Measurements from ENCODE around the gene ANKS1B.
"Not testable (repeated sequence)": the region's sequence is repeated elsewhere in the genome, so short reads cannot be mapped to it uniquely, and the experiment has no call there.

The ANKS1B gene

DNA sequence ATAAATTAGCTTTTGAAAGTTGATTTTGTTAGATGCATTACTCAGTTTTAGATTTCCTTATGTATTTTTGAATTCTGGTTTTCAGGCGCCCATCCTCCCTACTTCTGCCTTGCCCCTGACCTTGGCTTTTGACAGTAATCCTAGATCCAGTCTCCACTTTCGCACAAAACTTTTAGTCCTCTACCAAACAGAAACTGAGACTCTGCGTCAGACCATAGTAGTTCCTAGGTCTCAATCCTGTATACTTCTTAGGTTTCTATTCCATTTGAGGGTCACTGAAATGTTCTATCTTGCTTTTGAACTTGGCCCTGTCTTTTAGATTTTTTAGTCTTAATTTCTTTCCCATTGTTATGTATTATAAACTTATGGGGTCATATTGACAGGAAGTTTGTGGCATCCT lies 645.1 kb downstream of the ANKS1B start:
- DNase-seq: no peak

DNA sequence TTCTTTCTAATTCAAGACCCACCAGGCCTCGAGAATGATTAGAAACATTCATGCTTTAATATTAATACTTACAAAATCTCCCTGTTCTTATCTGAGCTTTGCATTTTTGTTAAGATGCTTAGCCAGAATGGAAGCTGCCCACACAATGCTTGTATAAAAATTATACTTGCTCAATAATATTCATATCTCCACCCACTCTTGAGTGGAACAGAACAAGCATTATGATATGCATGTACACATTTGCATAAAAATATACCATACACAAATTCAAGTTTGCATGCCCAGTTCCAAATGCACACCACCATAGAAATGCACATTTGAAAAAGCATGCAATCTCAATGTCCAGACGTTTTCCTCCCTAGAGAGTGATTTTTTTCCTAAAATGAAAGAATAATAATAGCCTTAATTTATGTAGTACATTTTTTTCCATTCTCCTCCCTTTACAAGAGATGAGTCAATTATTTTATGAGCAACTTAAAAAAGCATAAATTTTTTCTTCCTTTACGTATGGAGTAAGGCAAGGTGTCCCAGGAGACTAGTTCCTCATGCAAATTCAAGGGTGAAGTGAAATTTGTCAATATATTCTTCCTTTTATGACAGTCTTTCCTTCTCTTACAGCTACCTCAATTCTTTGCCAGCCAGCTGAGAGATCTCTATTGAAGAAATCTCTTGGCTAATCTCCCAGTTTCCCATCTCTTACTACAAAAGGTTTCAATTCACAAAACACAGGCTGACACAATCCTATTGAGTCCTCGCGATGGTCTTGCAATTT lies 650.3 kb downstream of the ANKS1B start:
- DNase-seq: no peak

DNA sequence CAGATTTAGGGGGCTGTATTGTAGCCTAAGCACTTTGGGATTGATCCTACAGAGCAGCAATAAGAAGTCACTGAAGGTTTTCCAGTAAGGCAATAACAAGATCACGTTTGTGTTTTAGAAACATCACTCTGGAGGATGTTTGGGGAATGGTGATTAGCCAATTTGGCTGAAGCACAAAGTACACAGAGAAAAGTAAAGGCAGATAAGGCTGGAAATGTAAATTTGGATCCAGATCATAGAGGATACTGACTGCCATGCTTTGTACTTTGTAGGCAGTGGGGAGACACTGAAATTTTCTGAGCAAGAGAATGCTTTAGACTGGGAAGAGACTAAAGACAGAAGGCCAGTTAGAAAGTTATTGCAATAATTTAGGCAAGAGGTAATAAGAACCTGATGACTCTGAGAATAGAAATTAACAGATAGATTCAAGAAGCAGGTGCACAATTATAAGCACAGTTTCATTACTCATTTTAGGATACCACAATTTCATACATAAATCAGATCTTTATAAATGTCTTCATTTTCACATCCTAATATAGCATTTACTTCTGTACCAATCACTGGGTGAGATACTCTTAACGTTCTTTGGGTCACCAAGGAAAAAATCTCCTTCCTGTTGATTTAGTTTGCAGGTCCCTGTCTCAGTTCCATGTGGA lies 651.7 kb downstream of the ANKS1B start:
- DNase-seq: no peak

DNA sequence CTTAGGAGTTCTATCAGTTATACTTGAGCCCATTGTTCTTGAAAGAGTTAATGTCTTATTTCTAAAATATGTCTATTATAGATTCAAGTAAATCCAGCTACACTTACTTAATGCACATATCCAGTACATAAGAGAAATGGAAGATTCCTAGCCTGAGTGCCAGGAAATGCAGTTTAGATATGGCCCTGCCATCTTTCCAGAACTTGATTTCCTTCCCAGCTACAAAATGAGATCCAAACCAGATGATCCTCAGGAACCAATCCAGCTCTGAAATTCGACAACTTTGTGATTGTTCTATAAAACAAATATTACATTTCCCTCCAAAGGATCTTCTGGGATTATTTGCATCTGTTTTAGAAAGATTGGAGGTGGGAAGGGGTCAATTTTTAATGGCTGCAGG lies 654.5 kb downstream of the ANKS1B start:
- no peak for DNase-seq

DNA sequence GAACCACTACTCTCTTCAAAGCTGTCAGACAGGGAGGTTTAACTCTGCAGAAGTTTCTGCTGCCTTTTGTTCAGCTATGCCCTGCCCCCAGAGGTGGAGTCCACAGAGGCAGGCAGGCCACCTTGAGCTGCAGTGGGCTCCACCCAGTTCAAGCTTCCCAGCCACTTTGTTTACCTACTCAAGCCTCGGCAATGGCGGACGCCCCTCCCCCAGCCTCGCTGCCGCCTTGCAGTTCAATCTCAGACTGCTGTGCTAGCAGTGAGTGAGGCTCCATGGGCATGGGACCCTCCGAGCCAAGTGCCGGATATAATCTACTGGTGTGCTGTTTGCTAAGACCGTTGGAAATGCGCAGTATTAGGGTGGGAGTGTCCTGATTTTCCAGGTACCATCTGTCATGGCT lies 663.5 kb downstream of the ANKS1B start:
- DNase-seq: not testable (repeated sequence)

DNA sequence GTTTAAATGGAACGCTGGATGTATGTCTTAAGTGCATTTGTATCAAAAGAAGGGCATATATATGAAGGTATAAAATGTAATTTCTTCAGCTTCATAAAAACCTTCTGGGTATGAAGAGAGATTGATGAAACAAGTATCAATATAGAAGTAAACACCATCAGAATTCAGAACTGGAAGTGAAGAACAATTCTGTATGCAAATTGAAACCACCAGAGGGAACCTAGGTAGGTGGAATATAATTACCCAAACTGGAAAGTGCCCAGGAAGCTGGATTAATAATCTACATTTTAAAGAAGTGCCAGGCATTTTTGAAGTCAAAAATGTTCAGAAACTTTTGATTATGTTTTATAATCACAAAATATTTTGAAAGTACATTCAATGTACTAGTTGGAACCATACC lies 673.4 kb downstream of the ANKS1B start:
- no peak for DNase-seq

DNA sequence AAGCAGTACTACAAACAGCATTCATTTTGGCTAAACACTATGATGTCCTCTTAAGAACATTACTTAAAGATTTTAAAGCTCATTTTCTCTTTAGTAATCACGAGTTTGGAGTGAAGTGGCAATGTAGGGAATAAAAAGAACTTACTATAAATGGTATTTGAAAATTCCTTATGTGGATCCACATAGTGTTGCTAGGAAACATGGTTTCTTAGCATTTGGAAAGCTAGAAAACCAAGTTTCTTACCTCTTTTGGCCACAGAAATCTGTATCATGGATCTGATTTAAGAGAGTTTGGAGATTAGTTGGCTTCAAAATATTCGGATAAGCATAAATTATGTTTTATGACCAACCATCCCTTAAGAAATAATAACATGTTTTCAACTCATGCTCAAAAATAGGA lies 674.9 kb downstream of the ANKS1B start:
- no peak for DNase-seq

DNA sequence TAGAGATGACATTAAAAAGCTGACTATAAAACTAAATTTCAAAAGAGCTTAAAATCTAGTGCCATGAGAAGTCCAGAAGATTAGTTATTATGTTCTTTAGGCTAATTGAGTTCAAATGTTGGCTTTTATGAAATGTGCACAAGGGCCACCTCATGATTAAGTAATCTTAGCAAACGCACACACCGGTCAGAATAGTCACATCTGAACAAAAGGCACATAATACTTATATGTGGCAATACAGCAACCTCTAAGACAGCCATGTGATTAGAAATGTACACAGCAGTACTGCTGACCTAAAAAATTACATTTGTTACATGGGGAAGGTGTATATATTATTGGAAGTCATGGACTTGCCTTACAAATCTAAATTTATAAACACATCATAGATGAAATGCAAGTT lies 681.9 kb downstream of the ANKS1B start:
- no peak for DNase-seq

DNA sequence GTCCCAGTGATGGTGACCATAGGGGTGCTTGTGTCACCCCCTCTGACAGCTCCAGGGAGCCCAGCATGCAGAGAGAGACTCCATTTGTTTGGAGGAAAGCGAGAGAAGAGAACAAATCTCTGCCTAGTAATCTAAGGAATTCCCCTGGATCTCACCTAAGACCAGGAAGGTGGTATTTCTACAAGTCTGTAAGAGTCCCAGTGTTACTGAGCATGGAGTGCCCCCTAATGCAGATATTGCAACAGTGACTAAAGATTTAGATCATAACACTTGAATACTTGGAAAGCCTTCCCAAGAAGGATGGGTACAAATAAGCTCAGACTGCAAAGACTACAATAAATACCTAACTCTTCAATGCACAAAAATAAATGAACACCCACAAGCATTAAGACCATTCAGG lies 697.6 kb downstream of the ANKS1B start:
- DNase-seq: no peak

DNA sequence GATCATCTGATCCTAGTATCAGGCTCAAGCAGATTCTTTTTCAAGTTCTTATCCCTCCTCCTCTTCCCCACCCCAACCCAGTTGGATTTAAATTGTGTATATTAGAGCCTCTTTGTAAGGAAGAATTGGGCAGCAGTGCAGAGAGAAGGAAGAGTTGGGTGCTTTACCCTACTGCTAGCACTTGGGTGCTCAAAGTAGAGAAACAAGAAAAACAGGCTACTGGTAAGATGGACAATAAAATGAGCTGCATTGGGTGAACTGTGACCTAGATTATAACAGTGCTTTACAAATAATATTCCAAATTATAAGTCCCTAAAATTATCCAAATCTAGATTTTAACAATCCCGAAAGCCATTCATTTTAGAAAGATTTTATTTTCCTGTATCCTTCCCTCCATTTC lies 700.6 kb downstream of the ANKS1B start:
- no peak for DNase-seq

DNA sequence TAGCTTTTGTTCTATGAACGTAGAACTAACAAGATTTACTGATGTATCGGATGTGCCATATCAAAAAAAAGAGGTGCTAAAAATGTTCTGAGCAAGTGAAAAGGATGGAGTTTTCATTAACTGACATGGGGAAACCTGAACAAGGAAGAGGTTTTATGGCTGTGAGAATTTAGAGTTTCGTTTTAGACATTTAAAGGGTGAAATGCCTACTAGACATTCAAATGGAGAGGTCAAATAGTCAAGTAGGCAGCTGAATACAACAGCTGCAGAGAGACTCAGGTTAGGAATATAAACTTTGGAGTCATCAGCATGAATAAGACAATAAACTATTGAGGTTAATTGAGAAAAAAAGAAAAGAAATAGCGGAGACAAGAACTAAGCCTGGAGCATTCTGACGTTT lies 702.1 kb downstream of the ANKS1B start:
- no peak for DNase-seq

DNA sequence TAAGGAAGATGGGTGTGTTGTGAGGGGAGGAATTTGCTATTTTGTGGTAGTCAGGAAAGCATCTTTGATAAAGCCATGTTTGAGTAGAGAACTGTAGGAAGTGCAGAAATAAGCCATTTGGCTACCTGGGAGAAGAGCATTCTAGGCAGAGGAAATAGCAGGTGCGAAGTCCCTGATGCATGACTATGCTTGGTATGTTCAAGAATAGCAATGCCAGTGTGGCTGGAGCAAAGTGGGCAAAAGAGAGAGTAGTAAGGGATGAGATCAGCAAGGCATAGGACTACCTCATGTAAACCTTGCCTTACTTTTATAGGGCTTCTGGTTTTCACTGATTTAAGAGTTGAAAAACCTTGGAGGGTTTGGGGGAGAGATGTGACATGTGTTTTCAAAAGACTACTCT lies 702.6 kb downstream of the ANKS1B start:
- DNase-seq: no peak

DNA sequence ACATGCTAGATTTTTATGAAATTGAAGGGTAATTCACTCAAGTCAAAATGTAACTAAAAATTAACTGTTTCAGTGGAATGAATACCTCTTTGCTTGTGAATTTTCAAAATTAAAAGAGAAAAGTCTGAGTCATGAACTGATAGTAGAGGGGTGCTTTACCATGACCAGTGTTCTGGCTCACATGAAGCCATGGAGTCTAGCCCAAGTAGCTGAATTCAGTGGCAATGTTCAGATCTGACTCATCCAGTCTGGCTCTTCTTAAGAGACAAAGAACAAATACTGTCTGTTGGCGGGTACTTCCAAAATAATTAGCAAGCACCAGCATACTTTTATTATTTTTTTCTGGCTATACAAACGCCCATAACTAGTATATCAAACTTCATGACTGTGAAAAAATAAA lies 703.5 kb downstream of the ANKS1B start:
- DNase-seq: no peak

DNA sequence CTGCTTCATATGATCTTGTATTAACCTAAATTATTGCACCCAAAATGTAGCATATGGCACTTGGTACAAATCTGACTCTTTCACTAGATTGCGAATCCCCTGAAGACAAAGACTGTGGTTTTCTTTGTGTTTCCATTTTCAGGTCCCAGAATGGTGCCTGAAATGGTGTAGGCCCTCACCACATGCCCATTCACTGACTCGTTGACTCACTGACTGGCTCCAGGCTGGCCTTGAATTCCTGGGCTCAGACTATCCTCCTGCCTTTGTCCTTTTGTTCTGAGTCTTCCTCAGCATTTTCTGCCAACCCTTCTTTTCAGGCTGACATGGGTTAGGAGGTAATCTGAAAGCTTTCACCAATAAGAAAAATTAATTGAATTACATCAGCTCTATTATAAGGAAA lies 705.8 kb downstream of the ANKS1B start:
- no peak for DNase-seq

DNA sequence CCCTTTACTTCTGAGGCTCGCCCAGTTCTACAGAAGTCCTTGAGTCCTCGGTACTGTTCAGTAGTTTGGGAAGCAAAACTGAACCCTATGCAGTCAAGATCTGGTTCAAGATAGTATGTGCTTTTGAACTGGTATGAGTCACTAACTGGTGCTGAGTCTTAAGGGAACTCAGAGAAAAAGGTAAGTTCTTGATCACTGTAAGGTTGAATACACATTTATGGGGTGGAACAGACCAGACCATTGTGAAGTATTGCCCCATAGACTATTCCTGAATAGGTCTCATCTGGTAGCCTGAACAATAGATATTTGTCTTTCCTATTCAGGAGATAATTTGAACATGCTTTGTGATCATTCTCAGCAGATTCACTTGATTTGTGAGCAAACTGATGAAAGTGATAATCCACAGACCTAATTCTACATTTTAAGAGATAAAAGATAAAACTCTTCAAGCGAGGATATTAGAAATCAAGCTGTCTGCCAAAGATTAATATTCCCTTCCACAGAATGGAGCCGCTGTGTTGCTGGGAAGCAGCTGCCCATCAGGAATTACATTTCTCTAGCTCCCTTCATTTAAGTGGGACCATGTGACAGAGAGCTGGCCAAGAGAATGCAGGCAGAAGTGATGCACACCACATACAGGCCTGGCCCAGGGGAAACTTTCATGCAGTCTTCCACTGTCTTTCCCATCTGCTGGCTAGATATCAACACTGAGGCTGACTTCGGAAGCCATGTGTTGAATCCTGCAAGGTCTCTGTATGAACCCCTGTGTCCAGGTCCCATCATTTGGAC lies 707.0 kb downstream of the ANKS1B start:
- no peak for DNase-seq

DNA sequence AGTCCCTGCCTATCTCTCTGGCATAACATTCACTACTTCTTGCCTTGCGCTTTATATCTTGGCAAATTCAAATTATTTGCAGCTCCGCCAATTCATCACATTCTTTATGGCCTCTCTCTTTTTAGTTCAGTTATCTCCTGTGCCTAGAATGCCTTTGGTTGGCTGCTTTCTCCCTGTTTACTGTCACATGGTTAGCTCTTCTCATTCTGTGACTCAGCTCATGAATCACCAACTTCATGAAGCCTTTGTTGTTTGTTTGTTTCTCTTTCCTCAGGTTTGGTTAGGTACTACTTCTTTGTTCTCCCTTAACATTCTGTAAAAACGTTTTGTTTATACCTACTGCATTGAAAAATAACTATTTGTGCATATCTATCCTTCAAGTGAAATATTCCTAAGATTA lies 713.7 kb downstream of the ANKS1B start:
- DNase-seq: no peak

DNA sequence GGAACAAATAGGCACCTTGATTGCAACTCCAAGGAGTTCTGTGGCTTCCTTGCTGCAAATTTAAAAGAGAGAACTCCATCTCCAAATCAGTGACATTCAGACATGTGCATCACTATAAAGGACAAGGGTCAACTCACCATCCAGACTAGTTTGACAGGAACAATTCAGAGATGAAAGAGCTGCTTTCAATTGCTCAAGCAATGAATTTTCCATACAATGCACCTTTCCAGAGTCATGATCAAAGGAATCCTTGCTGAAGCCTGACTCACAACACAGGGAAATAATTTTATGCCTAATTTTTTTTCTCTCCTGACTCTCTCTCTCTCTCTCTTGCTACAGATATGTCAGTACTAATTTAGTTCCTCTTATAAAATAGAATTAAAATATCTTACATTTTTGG lies 717.7 kb downstream of the ANKS1B start:
- no peak for DNase-seq

DNA sequence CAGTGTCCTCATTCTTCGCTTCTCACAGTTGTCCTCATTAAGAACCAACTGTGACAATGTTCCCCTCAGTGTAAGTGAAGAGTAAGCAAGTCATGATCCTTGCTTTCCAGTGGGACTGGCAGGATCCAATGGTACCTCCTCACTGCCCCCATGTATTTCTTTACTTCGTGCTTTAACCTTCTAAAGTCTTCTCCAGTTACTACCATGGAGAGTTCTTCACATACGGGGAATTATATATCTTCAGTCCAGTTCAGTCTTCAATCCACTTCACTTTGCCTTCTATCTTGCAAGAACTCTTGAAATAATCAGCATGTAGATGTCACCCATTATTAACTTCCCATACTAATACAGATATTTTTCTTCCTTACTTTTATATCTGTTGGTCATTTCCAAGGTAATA lies 719.1 kb downstream of the ANKS1B start:
- DNase-seq: no peak

DNA sequence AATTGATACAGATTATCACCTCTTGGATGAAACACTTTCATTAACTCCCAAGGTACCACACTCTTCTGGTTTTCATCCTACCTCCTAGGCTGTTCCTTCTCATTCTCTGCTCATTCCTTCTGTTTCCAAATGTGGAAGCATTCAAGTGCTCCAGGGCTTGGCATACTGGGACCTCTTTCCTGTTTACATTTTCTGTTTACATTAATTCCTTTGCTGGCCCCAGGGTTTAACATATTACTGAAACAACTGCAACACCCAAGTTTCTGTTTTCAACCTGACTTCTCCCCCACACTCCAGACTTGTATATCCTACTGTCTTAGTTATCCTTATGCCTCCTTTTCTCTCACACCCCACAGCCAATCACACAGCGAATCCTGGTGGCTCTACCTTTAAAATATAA lies 723.5 kb downstream of the ANKS1B start:
- no peak for DNase-seq

DNA sequence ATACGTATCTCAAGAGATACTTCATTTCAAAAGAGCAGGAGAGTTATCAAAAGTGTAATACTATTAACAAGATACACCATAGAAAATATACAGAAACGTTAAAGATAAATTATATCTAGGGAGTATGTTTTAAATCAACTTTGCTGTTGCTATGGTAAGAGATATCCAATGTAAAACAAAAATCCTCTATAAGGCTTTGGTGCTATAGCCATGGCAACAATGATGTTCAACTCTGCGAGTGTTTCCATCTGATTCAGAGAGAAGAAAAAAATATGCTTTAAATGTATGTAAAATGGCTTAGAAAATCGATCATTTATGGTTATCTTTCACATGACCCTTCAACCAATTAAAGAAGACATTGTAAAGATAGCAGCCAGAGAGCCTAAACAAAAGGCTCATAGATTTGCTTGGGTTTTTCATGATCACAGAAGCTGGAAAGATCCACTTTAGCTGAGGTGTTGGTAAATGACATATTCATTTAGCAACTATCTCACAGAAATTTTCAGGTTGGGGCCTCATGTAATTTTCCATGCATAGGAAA lies 724.2 kb downstream of the ANKS1B start:
- no peak for DNase-seq

DNA sequence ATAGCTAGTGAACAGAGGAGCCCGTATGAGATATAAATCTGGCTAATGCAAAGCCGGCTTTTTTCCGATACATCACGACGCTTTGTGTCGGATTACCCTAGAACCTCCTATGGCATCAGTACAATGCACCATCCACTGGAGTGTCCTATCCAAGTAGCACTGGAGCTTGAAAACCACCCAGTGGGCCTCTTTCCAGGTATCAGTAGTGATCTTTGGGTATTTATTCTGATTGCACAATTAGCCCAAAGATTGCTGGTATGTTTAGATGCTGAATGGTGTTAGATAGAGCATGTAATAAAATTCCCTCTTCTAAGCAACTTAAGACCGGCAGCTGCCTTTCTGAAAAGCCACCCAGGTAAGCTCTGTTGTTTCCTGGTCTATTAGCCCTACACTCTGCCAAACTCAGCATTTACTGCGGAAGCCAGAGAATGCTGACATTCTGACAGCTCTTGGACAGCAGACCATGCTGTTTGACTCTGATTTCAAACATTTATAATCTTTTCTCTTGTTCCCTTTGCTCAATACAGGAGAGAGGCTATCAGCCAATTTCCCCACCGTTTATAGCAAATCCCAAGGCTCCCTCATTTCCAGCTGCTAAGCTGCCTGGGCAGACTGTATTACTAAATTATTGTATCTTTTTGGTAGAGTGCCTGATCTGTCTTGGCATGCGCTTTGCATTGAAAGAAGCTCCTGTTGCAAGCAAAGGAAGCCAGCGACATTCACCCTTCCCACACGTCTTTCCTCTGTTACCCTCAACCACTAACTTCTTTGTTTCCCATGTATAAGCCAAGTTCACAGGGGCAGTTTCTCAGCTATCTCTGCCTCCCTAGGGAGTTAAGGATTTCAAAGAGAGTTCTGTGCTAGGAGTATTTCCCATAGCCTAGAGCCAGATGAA lies 725.4 kb downstream of the ANKS1B start:
- no peak for DNase-seq

DNA sequence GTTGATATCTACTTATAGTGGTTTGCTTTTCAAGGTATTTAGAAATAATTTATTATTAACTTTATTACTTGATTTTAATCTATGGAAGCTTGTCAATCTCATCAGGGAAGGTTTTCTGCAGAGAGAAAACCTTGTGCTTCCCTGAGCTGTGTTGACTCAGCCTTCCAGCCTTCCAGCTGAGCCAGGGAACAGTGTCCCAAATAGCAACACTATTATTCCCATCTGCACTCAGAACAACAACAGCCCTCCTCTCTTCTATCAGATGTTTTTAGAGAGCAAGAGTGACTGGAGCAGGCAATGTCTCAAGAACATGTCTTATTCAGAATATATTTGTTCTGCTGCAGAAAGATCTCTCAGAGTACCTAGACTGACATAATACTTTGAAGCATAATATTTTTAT lies 727.1 kb downstream of the ANKS1B start:
- DNase-seq: no peak

DNA sequence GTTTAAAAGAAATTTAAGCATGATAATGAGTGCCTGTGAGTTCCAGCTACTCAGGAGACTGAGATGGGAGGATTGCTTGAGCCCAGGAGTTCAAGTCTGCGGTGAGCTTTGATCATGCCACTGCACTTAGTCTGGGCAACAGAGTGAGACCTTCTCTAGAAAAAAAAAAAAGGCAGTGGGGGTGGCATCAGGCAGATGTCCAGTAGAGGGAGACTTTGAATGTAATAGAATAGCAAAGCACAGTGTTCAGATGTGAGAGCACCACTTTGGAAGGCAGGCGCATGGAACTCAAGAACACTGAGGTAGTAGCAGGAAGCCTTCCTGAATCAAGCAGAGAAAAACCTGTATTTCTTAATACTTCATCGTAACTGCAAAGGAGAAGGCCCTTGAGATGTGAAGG lies 731.7 kb downstream of the ANKS1B start:
- no peak for DNase-seq
